Right atrium auricular region (tissue), 2 donors: ENCODE measurements around the gene TCAP. TPM values are rescaled to one million over a fixed set of nuclear protein-coding genes. Genes with fewer than 3 reads are reported as not detected.

Source experiments
- DNase-seq: peaks from one replicate; pipeline ENCODE4 v3.0.0-alpha.2; 2019; ENCODE audit warnings: low spot score
- H3K27ac ChIP-seq, 2 donors: fragments of 200-600 bp; sonication (generic); 1 replicate in 1 of 2; 2 replicates in 1 of 2; pipeline ENCODE4 v1.5.1; 2016 to 2019
- H3K27me3 ChIP-seq, 2 donors: fragments of 200-600 bp; sonication (generic); one replicate each; pipeline versions ENCODE4 v1.5.1 to v1.6.0; 2017 to 2019
- H3K36me3 ChIP-seq: fragments of 200-600 bp; sonication (generic); one replicate; pipeline ENCODE4 v1.5.1; 2016
- H3K4me1 ChIP-seq, 2 donors: fragments of 200-600 bp; sonication (generic); one replicate each; pipeline versions ENCODE4 v1.5.1 to v1.6.0; 2017 to 2019
- H3K4me3 ChIP-seq, 2 donors: fragments of 200-600 bp; sonication (generic); 1 replicate in 1 of 2; 2 replicates in 1 of 2; pipeline ENCODE4 v1.5.1; 2017 to 2019; ENCODE audit warnings: mild to moderate bottlenecking in 1 of 2, moderate library complexity in 1 of 2
- H3K9me3 ChIP-seq, 2 donors: fragments of 200-600 bp; sonication (generic); one replicate each; pipeline ENCODE4 v1.5.1; 2019
- total RNA-seq, 2 donors: library from RNA; depleted of rRNA; stranded (reverse); fragments of >200 nt; gene quantifications; one replicate each; pipeline ENCODE4 v1.1.0, GENCODE V29; 2016
- TF ChIP-seq, protein P1 (sequence below), 2 donors: fragments of 200-600 bp; sonication (generic); IDR thresholded peaks; one replicate each; pipeline ENCODE4 v1.5.1; 2019; ENCODE audit warnings: antibody characterized with exemption in 2 of 2

TCAP gene
- total RNA-seq, 2 donors from 2014 or later: 3,380 to 5,284 TPM

DNA sequence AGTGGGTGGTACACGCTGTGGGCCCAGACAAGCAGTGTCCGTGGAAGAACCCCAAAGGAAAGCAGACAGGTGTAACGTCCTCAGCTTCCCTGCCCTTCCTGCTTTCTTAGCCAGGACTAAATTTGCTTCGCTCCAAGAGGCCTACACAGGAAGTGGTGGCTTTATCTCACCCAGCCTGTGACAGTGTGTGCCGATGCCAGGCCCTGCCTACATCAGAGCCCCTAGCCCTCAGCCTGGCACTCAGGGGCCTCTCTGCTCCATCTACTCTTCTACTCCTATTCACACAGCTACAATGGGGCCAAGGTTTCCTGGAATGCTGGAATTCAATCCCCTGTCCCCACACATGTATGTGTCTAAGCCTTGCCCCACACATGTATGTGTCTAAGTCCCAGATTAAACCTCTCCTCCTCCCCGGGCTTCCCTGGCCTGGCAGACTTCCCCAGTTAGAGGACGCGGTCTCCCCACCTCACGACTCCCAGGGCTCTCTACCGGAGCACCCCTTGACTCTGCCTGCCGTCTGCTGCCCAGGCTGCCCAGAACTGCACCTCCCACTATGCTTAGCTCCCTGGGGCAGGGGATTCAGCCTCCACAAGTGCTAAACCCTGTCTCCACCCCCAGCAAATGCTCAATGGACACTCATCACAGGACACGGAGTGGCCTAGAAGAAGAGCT is 14.5 kb downstream of the TCAP start:
- peaks cover 5% of the 10 kb centered on the region for H3K36me3 ChIP-seq
- H3K27ac ChIP-seq: peak overlapping the region; percentile 89 to 96

GRCh38 chr17:39683295-39683939 is 18.3 kb downstream of the TCAP start:
- no peak for DNase-seq
- TF ChIP-seq, protein P1, sequence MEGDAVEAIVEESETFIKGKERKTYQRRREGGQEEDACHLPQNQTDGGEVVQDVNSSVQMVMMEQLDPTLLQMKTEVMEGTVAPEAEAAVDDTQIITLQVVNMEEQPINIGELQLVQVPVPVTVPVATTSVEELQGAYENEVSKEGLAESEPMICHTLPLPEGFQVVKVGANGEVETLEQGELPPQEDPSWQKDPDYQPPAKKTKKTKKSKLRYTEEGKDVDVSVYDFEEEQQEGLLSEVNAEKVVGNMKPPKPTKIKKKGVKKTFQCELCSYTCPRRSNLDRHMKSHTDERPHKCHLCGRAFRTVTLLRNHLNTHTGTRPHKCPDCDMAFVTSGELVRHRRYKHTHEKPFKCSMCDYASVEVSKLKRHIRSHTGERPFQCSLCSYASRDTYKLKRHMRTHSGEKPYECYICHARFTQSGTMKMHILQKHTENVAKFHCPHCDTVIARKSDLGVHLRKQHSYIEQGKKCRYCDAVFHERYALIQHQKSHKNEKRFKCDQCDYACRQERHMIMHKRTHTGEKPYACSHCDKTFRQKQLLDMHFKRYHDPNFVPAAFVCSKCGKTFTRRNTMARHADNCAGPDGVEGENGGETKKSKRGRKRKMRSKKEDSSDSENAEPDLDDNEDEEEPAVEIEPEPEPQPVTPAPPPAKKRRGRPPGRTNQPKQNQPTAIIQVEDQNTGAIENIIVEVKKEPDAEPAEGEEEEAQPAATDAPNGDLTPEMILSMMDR (IDR thresholded peaks at IDR 0.05): no peak
- Histone ChIP-seq H3K27me3 (no peaks in the 10 kb centered on the region), H3K27ac (no peak overlapping the region), H3K4me1 (peaks cover 0 to 37% of the 10 kb centered on the region in 2 donors), H3K36me3 (peaks cover 9% of the 10 kb centered on the region), H3K9me3 (no peaks in the 10 kb centered on the region), H3K4me3 (no peak overlapping the region)

More for the DNA sequence above, 14.5 kb downstream of the TCAP start:
- H3K4me3 ChIP-seq: no peak overlapping the region
- H3K27me3 ChIP-seq: no peaks in the 10 kb centered on the region
- H3K4me1 ChIP-seq: peaks cover 0 to 62% of the 10 kb centered on the region in 2 donors
- TF ChIP-seq, protein P1 (IDR thresholded peaks at IDR 0.05): no peak
- no peak for DNase-seq
- H3K9me3 ChIP-seq: no peaks in the 10 kb centered on the region

DNA sequence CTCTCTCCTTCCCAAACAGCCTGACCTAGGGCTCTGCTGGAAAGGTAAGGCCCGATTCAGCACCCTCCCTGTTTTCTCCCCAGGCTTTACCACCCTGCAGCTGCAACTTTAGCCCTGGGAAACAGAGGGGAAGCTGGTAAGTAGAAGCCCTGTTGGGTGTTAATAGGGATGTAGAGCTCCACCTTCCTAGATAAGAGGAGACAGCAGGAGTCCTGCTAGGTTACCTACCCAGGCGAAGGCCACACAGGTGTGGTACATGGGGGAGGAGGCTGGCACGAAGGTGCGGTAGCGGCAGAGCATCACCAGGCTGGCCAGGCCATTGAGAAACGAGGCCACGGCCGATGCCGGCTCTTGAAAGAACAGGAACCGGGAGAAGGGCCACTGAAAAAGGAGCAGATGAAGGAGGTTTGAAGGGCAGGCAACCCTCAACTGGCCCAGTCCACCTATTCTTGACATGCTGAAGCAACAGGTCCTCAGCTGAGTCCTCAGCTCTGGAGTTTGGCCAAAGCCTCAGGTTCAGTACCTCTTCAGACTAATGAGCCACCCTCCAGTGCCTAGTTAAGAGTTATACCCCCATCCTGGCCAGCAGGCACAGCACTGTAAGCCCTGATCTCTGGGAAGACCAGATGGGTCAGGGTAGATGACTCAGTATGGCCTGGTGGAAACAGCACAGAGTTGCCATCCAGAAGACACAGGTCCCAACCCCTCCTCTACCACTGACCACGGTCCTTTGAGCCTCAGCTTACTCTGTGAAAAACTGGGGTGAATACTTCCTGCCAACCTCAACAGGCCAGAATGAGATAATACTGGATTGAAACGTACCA is 19.4 kb downstream of the TCAP start:
- Histone ChIP-seq H3K4me3 (no peak overlapping the region), H3K27me3 (no peaks in the 10 kb centered on the region), H3K36me3 (peaks cover 9% of the 10 kb centered on the region), H3K27ac (no peak overlapping the region), H3K4me1 (peaks cover 0 to 31% of the 10 kb centered on the region in 2 donors), H3K9me3 (no peaks in the 10 kb centered on the region)
- DNase-seq: no peak
- TF ChIP-seq, protein P1 (IDR thresholded peaks at IDR 0.05): no peak

DNA sequence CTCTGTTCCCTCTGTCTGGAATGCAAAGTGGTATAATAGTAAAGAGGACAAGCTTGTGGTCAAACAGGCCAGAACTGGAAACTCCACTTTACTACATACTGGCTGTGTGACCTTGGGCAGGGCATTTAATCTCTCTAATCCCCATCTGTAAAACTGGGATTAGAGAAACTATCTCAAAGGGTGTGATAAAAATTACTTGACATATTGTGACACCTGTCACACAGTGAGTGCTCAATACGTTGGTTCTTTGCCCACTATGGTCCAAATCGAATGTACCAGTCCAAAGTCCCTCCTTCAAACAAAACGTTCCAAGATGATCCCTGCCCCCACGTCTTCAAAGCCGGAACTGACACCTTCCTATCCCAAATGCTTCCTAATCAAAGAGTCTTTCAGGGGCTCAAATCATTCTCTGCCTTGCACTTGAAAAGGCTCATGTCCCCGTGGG is 22.0 kb downstream of the TCAP start:
- TF ChIP-seq, protein P1 (IDR thresholded peaks at IDR 0.05): no peak
- Histone ChIP-seq H3K9me3 (no peaks in the 10 kb centered on the region), H3K4me3 (peak overlapping the region; percentile 75 to 76), H3K27me3 (no peaks in the 10 kb centered on the region), H3K27ac (peak overlapping the region; percentile 93 to 94), H3K4me1 (peaks cover 0 to 19% of the 10 kb centered on the region in 2 donors), H3K36me3 (peaks cover 9% of the 10 kb centered on the region)
- no peak for DNase-seq

- TF ChIP-seq, protein P1 (IDR thresholded peaks at IDR 0.05): peak in 1 of 2 donors; percentile 17
- no peaks in the 10 kb centered on the region for H3K27me3 ChIP-seq
- DNase-seq: peak; percentile 86
- peak within 1 kb of the TSS; percentile 93 to 94 for H3K27ac ChIP-seq
- peaks cover 9% of the 10 kb centered on the region for H3K36me3 ChIP-seq
- H3K9me3 ChIP-seq: no peaks in the 10 kb centered on the region
- H3K4me1 ChIP-seq: peaks cover 0 to 19% of the 10 kb centered on the region in 2 donors
- H3K4me3 ChIP-seq: peak within 1 kb of the TSS; percentile 75 to 76
Observed at GRCh38 chr17:39687546-39688474, 22.7 kb downstream of the TCAP start, which contains the start of gene PGAP3. Gene PGAP3, minus strand, starts transcription at chr17:39688057. Its CDS starts 43 bp downstream, at chr17:39688014.
